Cardiac muscle cell (in vitro differentiated cells and primary cell): ENCODE data around the gene INSC. TPM values are rescaled to one million over a fixed set of nuclear protein-coding genes. Genes with fewer than 3 reads are reported as not detected.
A peak's percentile ranks its signal among the peaks of the same experiment; 100 is the strongest.

ENCODE experiments used
- DNase-seq, 2 donors: peaks; one replicate each; pipeline versions ENCODE4 v3.0.0 to v3.0.0-alpha.2; 2010 to 2017; ENCODE audit warnings: low read depth in 1 of 2, low spot score in 1 of 2
- H3K27ac ChIP-seq: fragments of 200-600 bp; sonication (generic); 2 replicates; pipeline ENCODE4 v1.5.1; 2016
- H3K27me3 ChIP-seq: fragments of 200-600 bp; sonication (generic); 2 replicates; pipeline ENCODE4 v1.6.0; 2016; ENCODE audit warnings: control low read depth
- H3K36me3 ChIP-seq: fragments of 200-600 bp; sonication (generic); 2 replicates; pipeline ENCODE4 v1.5.1; 2016; ENCODE audit warnings: control low read depth
- H3K4me1 ChIP-seq: fragments of 200-600 bp; sonication (generic); 2 replicates; pipeline ENCODE4 v1.8.1; 2017; ENCODE audit warnings: low read depth, mild to moderate bottlenecking, mixed run types
- H3K4me3 ChIP-seq: fragments of 200-600 bp; sonication (generic); 2 replicates; pipeline ENCODE4 v1.5.1; 2016; ENCODE audit warnings: mild to moderate bottlenecking
- H3K9me3 ChIP-seq: fragments of 200-600 bp; sonication (generic); 2 replicates; pipeline ENCODE4 v1.5.1; 2017; ENCODE audit warnings: low read depth, mild to moderate bottlenecking, control low read depth
- polyA plus RNA-seq: library from polyadenylated mRNA; unstranded; fragments of >200 nt; fragmentation: Nextera tagmentation; extraction: Ambion mirVana; gene quantifications from 2 replicates; pipeline ENCODE4 v1.2.1, GENCODE V29; 2016
- total RNA-seq: library from RNA; depleted of rRNA; stranded (reverse); fragments of >200 nt; gene quantifications from 2 replicates; pipeline ENCODE4 v1.2.3, GENCODE V29; 2016
- TF ChIP-seq, protein P1 (sequence below): IDR thresholded peaks from 2 replicates; pipeline ENCODE4 v1.5.1; 2012; ENCODE audit warnings: low read depth, mild to moderate bottlenecking, low read length

The INSC gene
- total and polyA plus RNA-seq, 2 experiments from 2014 or later, result not detected

GRCh38 chr11:15074206-15075161, 40.2 kb upstream of the INSC start:
- H3K4me3 ChIP-seq, result peak overlapping the region; percentile 24

DNA sequence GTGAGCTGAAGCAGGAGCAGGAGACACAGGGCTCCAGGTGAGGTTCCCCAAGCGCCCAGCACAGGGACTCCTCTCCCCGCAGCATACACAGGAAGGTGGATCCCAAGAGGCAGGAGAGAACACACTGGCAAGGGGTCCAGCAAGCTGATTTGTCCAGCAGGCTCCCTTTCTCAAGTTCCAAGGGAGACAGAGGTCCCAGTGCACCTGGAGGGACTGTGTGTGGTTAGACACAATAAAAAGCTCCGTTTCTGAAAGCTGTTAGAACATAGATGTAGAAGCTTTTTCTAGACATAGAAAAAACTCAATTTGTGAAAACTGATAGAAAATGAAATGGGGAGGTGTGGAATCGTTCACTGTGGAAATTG, 39.6 kb upstream of the INSC start:
- Histone ChIP-seq H3K9me3 (no peaks in the 10 kb centered on the region), H3K4me1 (no peaks in the 10 kb centered on the region), H3K36me3 (no peaks in the 10 kb centered on the region), H3K27me3 (peaks cover 44% of the 10 kb centered on the region), H3K27ac (no peak overlapping the region), H3K4me3 (no peak overlapping the region)
- TF ChIP-seq, protein P1, sequence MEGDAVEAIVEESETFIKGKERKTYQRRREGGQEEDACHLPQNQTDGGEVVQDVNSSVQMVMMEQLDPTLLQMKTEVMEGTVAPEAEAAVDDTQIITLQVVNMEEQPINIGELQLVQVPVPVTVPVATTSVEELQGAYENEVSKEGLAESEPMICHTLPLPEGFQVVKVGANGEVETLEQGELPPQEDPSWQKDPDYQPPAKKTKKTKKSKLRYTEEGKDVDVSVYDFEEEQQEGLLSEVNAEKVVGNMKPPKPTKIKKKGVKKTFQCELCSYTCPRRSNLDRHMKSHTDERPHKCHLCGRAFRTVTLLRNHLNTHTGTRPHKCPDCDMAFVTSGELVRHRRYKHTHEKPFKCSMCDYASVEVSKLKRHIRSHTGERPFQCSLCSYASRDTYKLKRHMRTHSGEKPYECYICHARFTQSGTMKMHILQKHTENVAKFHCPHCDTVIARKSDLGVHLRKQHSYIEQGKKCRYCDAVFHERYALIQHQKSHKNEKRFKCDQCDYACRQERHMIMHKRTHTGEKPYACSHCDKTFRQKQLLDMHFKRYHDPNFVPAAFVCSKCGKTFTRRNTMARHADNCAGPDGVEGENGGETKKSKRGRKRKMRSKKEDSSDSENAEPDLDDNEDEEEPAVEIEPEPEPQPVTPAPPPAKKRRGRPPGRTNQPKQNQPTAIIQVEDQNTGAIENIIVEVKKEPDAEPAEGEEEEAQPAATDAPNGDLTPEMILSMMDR, result no peak
- no peak for DNase-seq

More at GRCh38 chr11:15074206-15075161, 40.2 kb upstream of the INSC start:
- H3K9me3 ChIP-seq, result no peaks in the 10 kb centered on the region
- H3K36me3 ChIP-seq, result no peaks in the 10 kb centered on the region
- TF ChIP-seq, protein P1, result peak; percentile 78
- peak; percentile 77 to 92 for DNase-seq
- peaks cover 44% of the 10 kb centered on the region for H3K27me3 ChIP-seq
- no peaks in the 10 kb centered on the region for H3K4me1 ChIP-seq
- no peak overlapping the region for H3K27ac ChIP-seq

- H3K4me3 ChIP-seq, result no peak overlapping the region
- H3K27me3 ChIP-seq, result no peaks in the 10 kb centered on the region
- no peaks in the 10 kb centered on the region for H3K36me3 ChIP-seq
- no peaks in the 10 kb centered on the region for H3K9me3 ChIP-seq
- no peak overlapping the region for H3K27ac ChIP-seq
- TF ChIP-seq, protein P1, result no peak
- H3K4me1 ChIP-seq, result no peaks in the 10 kb centered on the region
- DNase-seq, result no peak
These were observed 23.5 kb upstream of the INSC start for GRCh38 chr11:15091175-15091574.

- H3K4me3 ChIP-seq, result no peak overlapping the region
- no peak overlapping the region for H3K27ac ChIP-seq
- no peaks in the 10 kb centered on the region for H3K27me3 ChIP-seq
- no peaks in the 10 kb centered on the region for H3K36me3 ChIP-seq
- DNase-seq, result no peak
- H3K4me1 ChIP-seq, result no peaks in the 10 kb centered on the region
- no peaks in the 10 kb centered on the region for H3K9me3 ChIP-seq
- TF ChIP-seq, protein P1, result no peak
These were observed 23.1 kb upstream of the INSC start for GRCh38 chr11:15091625-15092024.

- no peak overlapping the region for H3K4me3 ChIP-seq
These were observed 21.3 kb upstream of the INSC start for GRCh38 chr11:15093432-15093831.

More at GRCh38 chr11:15093432-15093831, 21.3 kb upstream of the INSC start:
- Histone ChIP-seq H3K27me3 (no peaks in the 10 kb centered on the region), H3K27ac (no peak overlapping the region), H3K36me3 (no peaks in the 10 kb centered on the region), H3K9me3 (no peaks in the 10 kb centered on the region), H3K4me1 (no peaks in the 10 kb centered on the region)
- DNase-seq, result no peak
- TF ChIP-seq, protein P1, result no peak
